ENCODE data around the gene ARHGAP24. TPM values are rescaled to one million over a fixed set of nuclear protein-coding genes. Genes with fewer than 3 reads are reported as not detected.

ARHGAP24 gene
- total and polyA plus RNA-seq, 2 of the 13 experiments (the other 11 are each of a cell fraction or from before 2014, with no cell fraction given): 0.07 to 0.55 TPM

- TF ChIP-seq TSC22D2 (CRISPR knock-in tag; IDR thresholded peaks at IDR 0.05; ENCODE audit: borderline replicate concordance) (no peak), HHEX (CRISPR knock-in tag; IDR thresholded peaks at IDR 0.05) (no peak), PAF1 (CRISPR knock-in tag; IDR thresholded peaks at IDR 0.05) (no peak), SMAD3 (CRISPR knock-in tag; IDR thresholded peaks at IDR 0.05) (no peak), CBX1 (IDR thresholded peaks at IDR 0.05; ENCODE audit: low read depth) (no peak), ATF7 (IDR thresholded peaks at IDR 0.05) (no peak), ATF7 (CRISPR knock-in tag; IDR thresholded peaks at IDR 0.05) (no peak), EP300 (IDR thresholded peaks at IDR 0.05; ENCODE audit: low read depth in 2 of 2, low read length in 2 of 2) (no peak), EP300 (CRISPR knock-in tag; IDR thresholded peaks at IDR 0.05; ENCODE audit: borderline replicate concordance) (no peak), PRDM15 (CRISPR knock-in tag; IDR thresholded peaks at IDR 0.05) (no peak)
- TF ChIP-seq, protein P1, sequence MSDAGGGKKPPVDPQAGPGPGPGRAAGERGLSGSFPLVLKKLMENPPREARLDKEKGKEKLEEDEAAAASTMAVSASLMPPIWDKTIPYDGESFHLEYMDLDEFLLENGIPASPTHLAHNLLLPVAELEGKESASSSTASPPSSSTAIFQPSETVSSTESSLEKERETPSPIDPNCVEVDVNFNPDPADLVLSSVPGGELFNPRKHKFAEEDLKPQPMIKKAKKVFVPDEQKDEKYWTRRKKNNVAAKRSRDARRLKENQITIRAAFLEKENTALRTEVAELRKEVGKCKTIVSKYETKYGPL (CRISPR knock-in tag; IDR thresholded peaks at IDR 0.05): no peak
- TF ChIP-seq, protein P2, sequence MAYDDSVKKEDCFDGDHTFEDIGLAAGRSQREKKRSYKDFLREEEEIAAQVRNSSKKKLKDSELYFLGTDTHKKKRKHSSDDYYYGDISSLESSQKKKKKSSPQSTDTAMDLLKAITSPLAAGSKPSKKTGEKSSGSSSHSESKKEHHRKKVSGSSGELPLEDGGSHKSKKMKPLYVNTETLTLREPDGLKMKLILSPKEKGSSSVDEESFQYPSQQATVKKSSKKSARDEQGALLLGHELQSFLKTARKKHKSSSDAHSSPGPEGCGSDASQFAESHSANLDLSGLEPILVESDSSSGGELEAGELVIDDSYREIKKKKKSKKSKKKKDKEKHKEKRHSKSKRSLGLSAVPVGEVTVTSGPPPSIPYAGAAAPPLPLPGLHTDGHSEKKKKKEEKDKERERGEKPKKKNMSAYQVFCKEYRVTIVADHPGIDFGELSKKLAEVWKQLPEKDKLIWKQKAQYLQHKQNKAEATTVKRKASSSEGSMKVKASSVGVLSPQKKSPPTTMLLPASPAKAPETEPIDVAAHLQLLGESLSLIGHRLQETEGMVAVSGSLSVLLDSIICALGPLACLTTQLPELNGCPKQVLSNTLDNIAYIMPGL (CRISPR knock-in tag; IDR thresholded peaks at IDR 0.05; ENCODE audit: borderline replicate concordance in 1 of 2, low read depth in 1 of 2): no peak
Observed at GRCh38 chr4:85834934-85835333, 360.0 kb downstream of the ARHGAP24 start (continued).

Measured in HepG2 (cell line).